WTC11 (cell line): Measurements from ENCODE around the gene ATP9A.

Experiments used
- CREB1 ChIP-seq: sonication (generic); formaldehyde crosslinking; IDR thresholded peaks from 2 replicates; pipeline ENCODE4 v1.8.0; 2023; ENCODE audit warnings: mild to moderate bottlenecking, missing genetic modification reagents
- TF ChIP-seq, protein P1 (sequence below): fragments of 200-600 bp; IDR thresholded peaks from 2 replicates; pipeline ENCODE4 v1.8.0; 2022; ENCODE audit warnings: antibody characterized with exemption
- TF ChIP-seq, protein P2 (sequence below): sonication (generic); formaldehyde crosslinking; IDR thresholded peaks from 2 replicates; pipeline ENCODE4 v1.8.0; 2022; ENCODE audit warnings: mild to moderate bottlenecking, missing genetic modification reagents

GRCh38 chr20:51602131-51602530 is 166.1 kb downstream of the ATP9A start:
- TF ChIP-seq, protein P1, sequence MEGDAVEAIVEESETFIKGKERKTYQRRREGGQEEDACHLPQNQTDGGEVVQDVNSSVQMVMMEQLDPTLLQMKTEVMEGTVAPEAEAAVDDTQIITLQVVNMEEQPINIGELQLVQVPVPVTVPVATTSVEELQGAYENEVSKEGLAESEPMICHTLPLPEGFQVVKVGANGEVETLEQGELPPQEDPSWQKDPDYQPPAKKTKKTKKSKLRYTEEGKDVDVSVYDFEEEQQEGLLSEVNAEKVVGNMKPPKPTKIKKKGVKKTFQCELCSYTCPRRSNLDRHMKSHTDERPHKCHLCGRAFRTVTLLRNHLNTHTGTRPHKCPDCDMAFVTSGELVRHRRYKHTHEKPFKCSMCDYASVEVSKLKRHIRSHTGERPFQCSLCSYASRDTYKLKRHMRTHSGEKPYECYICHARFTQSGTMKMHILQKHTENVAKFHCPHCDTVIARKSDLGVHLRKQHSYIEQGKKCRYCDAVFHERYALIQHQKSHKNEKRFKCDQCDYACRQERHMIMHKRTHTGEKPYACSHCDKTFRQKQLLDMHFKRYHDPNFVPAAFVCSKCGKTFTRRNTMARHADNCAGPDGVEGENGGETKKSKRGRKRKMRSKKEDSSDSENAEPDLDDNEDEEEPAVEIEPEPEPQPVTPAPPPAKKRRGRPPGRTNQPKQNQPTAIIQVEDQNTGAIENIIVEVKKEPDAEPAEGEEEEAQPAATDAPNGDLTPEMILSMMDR = no peak
- TF ChIP-seq CREB1 (CRISPR knock-in tag) = no peak
- TF ChIP-seq, protein P2, sequence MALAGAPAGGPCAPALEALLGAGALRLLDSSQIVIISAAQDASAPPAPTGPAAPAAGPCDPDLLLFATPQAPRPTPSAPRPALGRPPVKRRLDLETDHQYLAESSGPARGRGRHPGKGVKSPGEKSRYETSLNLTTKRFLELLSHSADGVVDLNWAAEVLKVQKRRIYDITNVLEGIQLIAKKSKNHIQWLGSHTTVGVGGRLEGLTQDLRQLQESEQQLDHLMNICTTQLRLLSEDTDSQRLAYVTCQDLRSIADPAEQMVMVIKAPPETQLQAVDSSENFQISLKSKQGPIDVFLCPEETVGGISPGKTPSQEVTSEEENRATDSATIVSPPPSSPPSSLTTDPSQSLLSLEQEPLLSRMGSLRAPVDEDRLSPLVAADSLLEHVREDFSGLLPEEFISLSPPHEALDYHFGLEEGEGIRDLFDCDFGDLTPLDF (CRISPR knock-in tag) = no peak
